ENCODE results near the gene ARTN.

ARTN gene

GRCh38 chr1:43900386-43900785 lies 33.2 kb upstream of the ARTN start:
- no peak overlapping the region for H2AFZ ChIP-seq (ENCODE audit: low read length)
- no peak overlapping the region for H3K4me2 ChIP-seq (ENCODE audit: low read length)
- H3K79me2 ChIP-seq (ENCODE audit: insufficient read depth, low read length) = no peaks in the 10 kb centered on the region
- H4K20me1 ChIP-seq (ENCODE audit: insufficient read depth, low read length) = no peaks in the 10 kb centered on the region
- peaks cover 15% of the 10 kb centered on the region; the same call in 1 of the 2 replicates for H3K36me3 ChIP-seq (ENCODE audit: insufficient read depth, low read length)
- no peaks in the 10 kb centered on the region for H3K4me1 ChIP-seq (ENCODE audit: insufficient read depth, low read length, severe bottlenecking)
- no peak overlapping the region for H3K4me3 ChIP-seq (ENCODE audit: low read depth, low read length, poor library complexity, severe bottlenecking)
- H3K27ac ChIP-seq (ENCODE audit: low read depth, low read length, poor library complexity, severe bottlenecking) = no peak overlapping the region
- no peak overlapping the region for H3K9ac ChIP-seq (ENCODE audit: low read length)
- no peaks in the 10 kb centered on the region for H3K27me3 ChIP-seq (ENCODE audit: insufficient read depth, low read length)
- H3K9me2 ChIP-seq (ENCODE audit: low read depth, low read length) = no peaks in the 10 kb centered on the region
- no peaks in the 10 kb centered on the region for H3K9me3 ChIP-seq (ENCODE audit: low read length)
- TF ChIP-seq EZH2 (IDR thresholded peaks at IDR 0.05; ENCODE audit: borderline replicate concordance, low read length) = no peak
- no peak for TF ChIP-seq CTCF (IDR thresholded peaks at IDR 0.05; ENCODE audit: low read length)
- H3F3A ChIP-seq (ENCODE audit: insufficient read depth, low read length) = no peaks in the 10 kb centered on the region

DNA sequence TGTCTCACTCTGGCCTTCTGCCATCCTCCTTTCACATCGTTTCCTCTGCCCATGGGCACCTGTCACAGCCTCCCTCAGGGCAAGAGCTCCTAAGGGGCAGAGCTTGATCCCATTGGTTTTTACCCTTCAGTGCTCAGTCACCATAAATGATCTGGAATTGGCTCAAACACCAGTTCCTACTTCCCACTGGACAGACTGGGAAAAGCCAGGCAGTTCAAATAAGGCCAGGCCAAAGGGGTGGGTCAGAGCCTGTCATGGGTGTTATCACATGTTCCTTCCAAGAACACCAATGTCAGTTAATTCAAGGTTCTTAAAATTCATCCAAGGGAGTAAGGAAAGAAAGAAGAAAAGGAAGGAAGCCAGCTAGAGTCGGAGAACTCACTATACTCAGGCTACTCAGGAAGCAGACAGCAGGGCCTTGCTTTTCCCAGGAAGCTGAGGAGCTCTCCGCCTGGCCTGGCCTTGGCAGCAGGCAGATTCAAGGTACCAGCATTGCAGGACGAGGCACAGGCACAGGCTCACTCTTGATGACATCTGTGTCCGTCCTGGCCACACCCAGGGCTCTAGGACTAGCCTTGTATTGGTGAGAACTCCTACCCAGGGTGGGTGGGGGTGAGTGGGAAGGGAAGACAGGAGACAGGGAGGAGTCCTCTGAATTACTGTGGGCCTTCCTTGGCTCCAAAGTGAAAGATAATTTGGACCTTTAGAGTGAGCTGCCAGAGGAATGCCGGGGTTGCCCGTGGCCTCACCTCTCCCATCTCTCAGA lies 32.2 kb upstream of the ARTN start:
- no peak for TF ChIP-seq CTCF (IDR thresholded peaks at IDR 0.05; ENCODE audit: low read length)
- TF ChIP-seq EZH2 (IDR thresholded peaks at IDR 0.05; ENCODE audit: borderline replicate concordance, low read length) = no peak
- no peaks in the 10 kb centered on the region for H3K27me3 ChIP-seq (ENCODE audit: insufficient read depth, low read length)
- H4K20me1 ChIP-seq (ENCODE audit: insufficient read depth, low read length) = no peaks in the 10 kb centered on the region
- H3K9me3 ChIP-seq (ENCODE audit: low read length) = no peaks in the 10 kb centered on the region
- no peaks in the 10 kb centered on the region for H3K79me2 ChIP-seq (ENCODE audit: insufficient read depth, low read length)
- no peak overlapping the region for H3K4me2 ChIP-seq (ENCODE audit: low read length)
- no peak overlapping the region for H2AFZ ChIP-seq (ENCODE audit: low read length)
- no peak overlapping the region for H3K9ac ChIP-seq (ENCODE audit: low read length)
- no peaks in the 10 kb centered on the region for H3K9me2 ChIP-seq (ENCODE audit: low read depth, low read length)
- no peak overlapping the region for H3K4me3 ChIP-seq (ENCODE audit: low read depth, low read length, poor library complexity, severe bottlenecking)
- no peaks in the 10 kb centered on the region for H3F3A ChIP-seq (ENCODE audit: insufficient read depth, low read length)
- peaks cover 13% of the 10 kb centered on the region; the same call in 1 of the 2 replicates for H3K36me3 ChIP-seq (ENCODE audit: insufficient read depth, low read length)
- H3K27ac ChIP-seq (ENCODE audit: low read depth, low read length, poor library complexity, severe bottlenecking) = no peak overlapping the region
- H3K4me1 ChIP-seq (ENCODE audit: insufficient read depth, low read length, severe bottlenecking) = no peaks in the 10 kb centered on the region

DNA sequence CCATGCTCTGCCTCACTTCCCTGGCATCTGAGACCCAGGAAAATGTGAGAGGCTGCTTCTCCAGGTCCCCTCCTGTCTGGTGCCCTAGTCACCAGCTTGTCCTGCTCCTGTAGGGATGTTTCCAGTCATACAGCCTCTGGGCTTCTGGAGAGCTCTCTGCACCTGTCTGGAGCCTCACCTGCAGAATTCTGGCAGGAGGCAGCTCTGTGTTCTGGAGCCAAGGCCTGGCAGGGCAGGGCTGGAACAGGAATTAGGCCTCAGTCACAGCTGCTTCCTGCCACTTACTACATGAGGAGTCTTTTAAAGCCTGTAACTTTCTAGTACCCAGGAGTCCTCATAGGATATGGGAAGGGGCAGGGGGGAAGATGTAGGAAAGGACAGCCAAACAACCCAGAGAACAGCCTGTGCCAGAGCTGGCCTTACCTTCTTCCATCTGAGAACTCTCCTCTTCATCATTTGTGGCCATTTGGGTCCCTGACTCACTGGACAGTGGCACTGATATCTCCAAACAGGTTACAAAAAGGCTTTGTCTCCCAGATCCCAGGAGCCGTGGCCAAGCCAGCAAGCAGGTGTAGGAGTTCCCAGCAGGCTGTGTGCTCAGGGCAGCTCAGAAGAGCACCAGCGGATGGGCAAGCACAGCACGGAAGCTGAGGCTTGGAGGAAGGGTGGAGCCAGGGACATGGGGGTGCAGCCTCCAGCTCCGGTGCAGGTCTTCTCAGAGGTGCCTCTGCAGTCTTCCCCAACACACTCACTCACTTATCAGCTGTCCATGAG lies 31.4 kb upstream of the ARTN start:
- Histone ChIP-seq H2AFZ (ENCODE audit: low read length) (no peak overlapping the region), H3K4me1 (ENCODE audit: insufficient read depth, low read length, severe bottlenecking) (no peaks in the 10 kb centered on the region), H3K9me3 (ENCODE audit: low read length) (no peaks in the 10 kb centered on the region), H4K20me1 (ENCODE audit: insufficient read depth, low read length) (no peaks in the 10 kb centered on the region), H3K79me2 (ENCODE audit: insufficient read depth, low read length) (no peaks in the 10 kb centered on the region), H3F3A (ENCODE audit: insufficient read depth, low read length) (no peaks in the 10 kb centered on the region), H3K9me2 (ENCODE audit: low read depth, low read length) (no peaks in the 10 kb centered on the region), H3K9ac (ENCODE audit: low read length) (no peak overlapping the region), H3K36me3 (ENCODE audit: insufficient read depth, low read length) (peaks cover 8% of the 10 kb centered on the region; the same call in 1 of the 2 replicates), H3K4me2 (ENCODE audit: low read length) (no peak overlapping the region), H3K27ac (ENCODE audit: low read depth, low read length, poor library complexity, severe bottlenecking) (no peak overlapping the region), H3K27me3 (ENCODE audit: insufficient read depth, low read length) (no peaks in the 10 kb centered on the region), H3K4me3 (ENCODE audit: low read depth, low read length, poor library complexity, severe bottlenecking) (no peak overlapping the region)
- no peak for TF ChIP-seq CTCF (IDR thresholded peaks at IDR 0.05; ENCODE audit: low read length)
- TF ChIP-seq EZH2 (IDR thresholded peaks at IDR 0.05; ENCODE audit: borderline replicate concordance, low read length) = no peak
